ENCODE results near the gene PLEKHA1.

PLEKHA1 gene

DNA sequence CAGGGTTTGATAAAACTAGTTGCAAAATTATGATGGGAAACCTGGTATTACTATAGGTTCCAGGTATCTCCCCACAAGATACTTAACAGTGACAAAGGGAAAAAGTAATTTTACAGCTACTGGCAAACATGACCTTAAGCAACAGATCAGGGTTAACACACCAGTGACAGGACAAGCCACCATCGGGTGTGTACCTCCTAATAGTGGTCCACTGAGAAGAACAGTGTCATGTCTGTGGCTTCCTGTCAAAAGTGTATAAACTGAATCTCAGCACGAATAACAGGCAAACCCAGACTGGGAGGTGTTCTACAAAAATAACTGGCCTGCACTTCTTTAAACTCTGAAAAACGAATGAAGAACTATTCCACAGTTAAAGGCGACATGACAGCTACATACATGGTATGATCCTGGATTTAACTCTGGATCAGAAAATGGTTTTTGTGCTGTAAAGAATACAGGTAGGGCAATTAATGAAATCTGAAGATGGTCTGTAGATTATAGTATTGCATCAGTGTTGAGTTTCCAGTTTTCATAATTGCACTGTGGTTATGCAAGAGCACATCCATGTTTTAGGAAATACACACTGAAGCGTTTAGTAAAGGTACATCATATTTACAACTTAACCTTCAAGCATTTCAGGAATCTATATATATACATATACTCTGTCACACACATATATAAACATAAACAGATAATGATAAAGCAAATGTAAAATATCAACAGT, 47.9 kb downstream of the PLEKHA1 start:
- DNase-seq (ENCODE audit: low read depth in 3 of 3), result no peak

DNA sequence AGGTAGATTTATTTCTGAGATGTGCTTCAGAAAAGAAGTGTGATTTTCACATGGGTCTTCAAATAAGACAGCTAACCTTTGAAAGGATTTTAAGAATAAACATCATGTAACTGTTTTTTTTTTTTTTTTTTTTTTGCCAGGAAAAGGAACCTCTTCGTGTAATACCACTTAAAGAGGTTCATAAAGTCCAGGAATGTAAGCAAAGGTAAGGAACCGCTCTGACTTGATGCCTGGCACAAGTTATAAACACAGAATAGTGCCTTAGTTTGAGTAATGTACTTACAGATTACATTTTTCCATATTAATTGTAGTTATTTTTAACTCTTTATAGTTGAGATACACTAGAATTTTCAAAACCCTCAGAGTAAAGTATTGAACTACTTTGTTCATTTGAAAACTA, 49.6 kb downstream of the PLEKHA1 start:
- no peak for DNase-seq (ENCODE audit: low read depth in 3 of 3)

DNA sequence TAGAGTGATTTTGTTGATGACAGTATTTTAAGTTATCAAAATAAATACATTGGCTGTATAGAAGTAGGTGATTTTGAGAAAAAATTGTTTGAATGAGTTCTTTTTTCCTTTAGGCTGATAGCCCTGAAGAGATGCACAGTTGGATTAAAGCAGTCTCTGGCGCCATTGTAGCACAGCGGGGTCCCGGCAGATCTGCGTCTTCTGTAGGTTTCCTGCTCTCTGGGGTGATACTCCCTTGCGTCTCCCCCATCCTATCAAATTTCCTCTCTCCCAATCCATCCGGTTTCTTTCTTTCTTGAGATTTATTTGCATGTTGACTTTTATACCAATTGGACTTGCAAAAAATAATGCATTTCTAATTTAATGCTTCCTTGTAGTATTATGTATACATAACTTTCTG, 52.3 kb downstream of the PLEKHA1 start:
- no peak for DNase-seq (ENCODE audit: low read depth in 3 of 3)

DNA sequence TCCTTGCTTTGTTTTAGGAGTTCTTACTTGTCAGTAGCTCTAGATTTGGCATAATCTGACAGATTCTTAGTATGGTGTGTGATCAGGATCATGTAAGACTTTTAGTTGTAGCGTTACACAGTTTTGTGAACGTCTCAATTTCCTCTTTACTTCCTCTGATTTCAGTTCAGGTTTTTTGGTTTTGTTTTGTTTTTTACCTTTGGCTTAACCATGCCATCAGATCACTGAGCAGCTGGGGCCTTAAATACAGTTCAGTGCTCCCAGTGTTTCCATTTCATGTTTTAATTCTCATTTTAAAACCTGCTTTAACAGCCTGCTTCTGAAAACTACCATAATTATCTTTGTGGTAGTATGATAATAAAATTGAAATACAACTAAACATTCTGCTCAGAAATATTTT, 52.8 kb downstream of the PLEKHA1 start:
- DNase-seq (ENCODE audit: low read depth in 3 of 3), result no peak

DNA sequence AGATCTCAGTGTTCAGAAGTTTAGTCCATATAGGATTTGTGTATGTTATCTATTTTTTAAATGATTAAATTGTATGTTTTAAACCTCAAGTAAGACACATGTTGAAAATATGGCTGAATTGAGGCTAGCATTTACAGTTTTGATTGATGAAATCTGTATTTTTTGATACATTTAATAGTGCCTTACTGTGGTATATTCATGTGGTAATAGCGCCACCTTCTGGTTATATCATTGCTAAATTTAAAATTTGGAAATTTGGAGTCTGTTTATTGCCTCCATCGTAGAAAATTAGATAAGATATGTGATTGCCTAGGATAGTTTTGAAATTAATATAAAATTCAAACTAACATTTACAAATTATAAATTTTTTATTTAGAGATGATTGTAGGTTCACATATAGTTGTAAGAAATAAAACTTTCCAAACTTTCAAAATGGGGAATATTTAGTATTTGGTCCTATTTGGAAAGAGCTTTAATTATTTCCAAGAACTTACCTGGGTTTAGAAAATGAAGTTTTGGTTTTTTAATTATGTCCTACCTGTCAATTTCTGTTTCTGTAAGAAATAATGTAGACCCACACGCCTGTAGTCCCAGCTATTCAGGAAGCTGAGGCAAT, 60.8 kb downstream of the PLEKHA1 start:
- DNase-seq (ENCODE audit: low read depth in 3 of 3), result no peak

DNA sequence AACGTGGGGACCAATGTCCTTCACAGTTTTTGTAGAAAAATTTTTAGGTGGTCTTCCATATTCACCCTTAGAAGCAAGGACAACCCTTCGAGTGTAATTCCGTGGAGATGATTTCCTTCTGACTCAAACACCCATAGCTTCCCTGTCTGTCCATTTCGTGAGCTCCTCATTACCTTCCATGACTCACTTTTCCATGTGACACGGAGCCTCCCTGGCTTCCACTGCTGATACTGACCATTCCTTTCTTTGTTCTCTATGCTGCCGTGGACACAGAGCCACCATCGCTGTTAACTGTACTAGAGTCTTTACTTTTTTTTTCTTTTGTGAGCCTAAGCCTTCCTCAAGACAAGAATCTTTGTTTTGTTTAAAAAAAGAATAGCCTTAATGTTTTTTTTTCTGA, 67.5 kb downstream of the PLEKHA1 start:
- DNase-seq (ENCODE audit: low read depth in 3 of 3), result no peak

DNA sequence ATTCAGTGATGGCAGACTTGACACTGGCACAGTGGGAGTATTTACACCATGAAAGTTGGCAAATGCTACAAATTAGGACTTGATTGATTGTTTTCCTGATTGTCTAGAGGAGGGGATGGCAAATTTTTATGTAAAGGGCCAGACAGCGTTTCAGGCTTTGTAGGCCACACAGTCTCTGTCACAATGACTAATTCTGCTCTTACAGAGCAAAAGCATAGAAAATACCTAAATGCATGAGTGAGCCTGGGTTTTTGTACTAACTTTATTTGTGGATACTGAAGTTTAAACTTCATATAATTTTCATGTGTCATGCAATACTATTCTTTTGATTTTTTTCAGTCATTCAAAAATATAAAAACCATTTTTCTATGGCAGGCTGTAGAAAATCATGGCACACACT, 71.0 kb downstream of the PLEKHA1 start:
- no peak for DNase-seq (ENCODE audit: low read depth in 3 of 3)

DNA sequence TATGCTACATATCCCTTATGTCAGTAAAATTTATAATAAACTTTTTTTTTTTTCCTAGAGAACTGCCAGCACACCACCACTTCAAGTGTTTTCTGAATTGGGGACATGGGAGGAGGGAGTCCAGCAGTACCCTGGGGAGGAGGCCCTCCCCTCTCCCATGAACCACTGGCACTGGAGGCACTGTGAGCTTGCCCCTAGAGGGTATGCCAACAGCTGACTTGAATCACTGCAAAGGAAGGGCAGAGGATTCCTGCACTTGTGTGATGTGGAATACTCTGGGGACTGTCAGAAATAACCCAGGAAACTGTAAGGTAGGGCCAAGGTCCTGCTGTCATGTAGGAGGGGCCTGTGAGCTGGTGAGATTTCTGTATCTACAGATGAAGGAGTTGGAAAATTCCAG, 71.4 kb downstream of the PLEKHA1 start:
- DNase-seq (ENCODE audit: low read depth in 3 of 3), result no peak

DNA sequence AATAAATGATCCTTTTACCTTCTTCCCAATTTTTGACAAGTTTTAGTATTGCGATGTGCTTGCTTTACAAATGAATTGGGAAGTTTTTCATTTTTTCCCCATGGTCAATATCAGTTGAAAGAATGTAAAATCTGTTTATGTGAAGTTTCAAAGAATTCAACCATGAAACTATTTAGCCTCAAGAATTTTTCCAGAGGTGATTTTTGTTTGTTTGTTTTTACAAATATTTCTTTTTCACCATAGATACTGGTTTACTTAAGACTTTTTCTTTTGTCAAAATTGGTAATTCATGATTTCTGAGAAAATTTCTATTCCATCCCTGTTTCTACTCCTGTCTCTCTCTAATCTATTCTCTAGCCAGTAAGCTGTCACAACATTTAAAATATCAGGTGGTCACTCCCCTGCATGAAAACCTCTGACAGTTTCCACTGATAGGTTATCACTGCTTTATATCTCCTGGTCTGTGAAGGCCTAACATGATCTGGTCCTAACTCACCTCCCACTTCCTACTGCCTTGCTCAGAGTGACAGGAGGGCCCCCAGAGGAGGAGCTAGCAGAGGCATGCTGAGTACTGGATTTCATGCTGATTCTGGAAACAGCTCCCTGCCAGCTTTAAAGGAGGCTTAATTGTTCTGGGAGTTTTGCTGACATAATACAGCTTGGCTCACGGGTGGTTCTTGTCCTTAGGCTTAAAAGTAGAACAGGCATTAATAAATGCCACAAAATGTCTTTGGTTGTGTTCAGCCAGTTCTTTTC, 72.3 kb downstream of the PLEKHA1 start:
- DNase-seq (ENCODE audit: low read depth in 3 of 3), result no peak

DNA sequence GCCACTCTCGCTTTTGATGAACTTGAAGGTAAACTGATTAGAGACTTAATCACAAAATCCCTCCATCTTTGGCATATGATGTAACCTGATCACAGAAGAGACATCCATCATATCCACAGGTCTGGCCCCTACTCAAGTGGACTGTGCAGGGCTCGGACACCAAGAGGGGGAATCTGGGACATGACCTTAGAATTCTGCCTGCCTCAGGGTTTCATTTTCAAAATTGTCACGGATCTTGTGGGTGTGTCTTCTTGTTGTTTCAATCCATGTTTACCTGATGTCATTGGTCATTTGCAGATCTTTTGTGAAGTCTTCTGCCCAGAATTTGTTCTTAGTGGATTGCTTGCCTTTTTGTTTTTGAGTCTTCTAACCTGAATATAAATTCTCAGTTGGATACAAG, 74.1 kb downstream of the PLEKHA1 start:
- no peak for DNase-seq (ENCODE audit: low read depth in 3 of 3)

DNA sequence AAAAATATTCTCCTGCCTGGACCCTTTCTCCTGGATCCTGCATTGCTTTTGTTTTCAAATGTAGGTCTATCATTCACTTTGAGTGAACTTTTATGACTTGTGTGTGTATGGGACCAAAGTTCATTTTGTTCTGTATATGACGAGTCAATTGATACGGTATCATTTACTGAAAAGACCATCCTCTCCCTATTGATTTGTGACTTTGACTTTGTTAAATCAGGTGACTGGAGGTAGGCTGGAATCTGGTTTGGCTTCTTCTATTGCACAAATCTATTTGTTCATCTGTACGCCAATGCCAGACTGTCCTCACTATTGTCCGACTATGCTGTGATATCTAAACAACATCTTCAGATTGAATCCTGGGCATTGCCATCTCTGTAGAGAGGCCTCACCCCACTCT, 74.6 kb downstream of the PLEKHA1 start:
- DNase-seq (ENCODE audit: low read depth in 3 of 3), result no peak

DNA sequence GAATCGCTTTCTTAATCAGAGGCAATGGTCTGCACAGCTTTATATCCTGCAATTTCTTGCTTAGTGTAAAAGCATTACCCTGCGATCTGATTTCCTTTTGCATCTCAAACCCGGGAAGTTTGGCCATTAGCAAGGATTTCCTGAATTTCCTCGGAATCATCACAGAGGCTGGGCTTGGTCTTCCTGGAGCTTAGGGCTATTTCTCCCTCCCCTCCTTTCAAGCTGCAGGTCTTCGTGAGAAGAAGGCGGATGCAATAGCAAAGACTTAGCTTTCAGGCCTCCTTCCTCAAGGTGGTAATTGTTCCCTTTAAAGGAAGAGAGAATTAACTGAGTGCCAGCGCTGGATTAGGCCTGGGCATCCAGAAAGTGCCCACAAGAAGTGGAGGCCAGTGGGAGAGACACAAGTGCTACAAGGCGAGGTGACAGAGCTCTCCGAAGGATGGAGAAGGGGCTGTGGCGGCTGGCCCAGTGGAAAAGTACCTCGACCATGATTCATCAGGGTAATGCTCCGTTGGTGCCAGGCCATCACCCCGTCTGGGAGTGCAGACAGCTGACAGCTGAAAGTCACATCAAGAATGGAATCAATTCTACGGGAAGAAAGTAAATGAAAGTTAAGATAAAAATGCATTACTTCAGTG, 76.0 kb downstream of the PLEKHA1 start:
- DNase-seq (ENCODE audit: low read depth in 3 of 3), result no peak

DNA sequence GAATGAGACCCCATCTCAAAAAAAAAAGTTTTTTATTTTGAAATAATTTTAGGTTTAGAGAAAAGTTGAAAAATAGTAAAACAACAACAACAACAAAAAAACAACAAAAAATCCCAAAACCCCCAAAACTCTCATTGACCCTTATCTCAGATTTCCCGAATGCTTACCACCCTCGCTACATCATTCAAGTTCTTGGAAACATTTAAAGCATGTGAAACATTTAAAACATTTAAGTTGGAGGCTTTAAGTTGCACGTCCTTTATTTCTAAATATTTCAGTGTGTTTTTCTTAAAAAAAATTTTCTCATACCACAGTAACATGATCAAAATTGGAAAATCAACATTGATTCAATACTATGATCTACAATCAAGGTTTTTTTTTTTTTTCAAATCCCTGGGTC, 79.6 kb downstream of the PLEKHA1 start:
- DNase-seq (ENCODE audit: low read depth in 3 of 3), result no peak

DNA sequence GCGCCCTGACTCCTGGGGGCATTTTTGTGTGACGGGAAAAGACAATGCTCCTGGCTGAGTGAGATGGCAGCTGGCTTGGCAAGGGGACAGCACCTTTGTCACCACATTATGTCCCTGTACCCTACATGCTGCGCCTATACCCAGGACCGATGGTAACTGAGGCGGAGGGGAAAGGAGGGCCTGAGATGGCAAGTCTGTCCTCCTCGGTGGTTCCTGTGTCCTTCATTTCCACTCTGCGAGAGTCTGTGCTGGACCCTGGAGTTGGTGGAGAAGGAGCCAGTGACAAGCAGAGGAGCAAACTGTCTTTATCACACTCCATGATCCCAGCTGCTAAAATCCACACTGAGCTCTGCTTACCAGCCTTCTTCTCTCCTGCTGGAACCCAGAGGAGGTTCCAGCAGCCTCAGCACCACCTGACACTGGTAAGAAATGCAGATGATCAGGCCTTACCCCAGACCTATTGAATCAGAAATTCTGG, 80.1 kb downstream of the PLEKHA1 start, which contains the start of gene ARMS2:
TSS of gene ARMS2 (plus strand) at position 51 of the 478 bp plus-strand sequence. CDS start at position 126, 75 bp downstream.
- DNase-seq (ENCODE audit: low read depth in 3 of 3), result no peak

DNA sequence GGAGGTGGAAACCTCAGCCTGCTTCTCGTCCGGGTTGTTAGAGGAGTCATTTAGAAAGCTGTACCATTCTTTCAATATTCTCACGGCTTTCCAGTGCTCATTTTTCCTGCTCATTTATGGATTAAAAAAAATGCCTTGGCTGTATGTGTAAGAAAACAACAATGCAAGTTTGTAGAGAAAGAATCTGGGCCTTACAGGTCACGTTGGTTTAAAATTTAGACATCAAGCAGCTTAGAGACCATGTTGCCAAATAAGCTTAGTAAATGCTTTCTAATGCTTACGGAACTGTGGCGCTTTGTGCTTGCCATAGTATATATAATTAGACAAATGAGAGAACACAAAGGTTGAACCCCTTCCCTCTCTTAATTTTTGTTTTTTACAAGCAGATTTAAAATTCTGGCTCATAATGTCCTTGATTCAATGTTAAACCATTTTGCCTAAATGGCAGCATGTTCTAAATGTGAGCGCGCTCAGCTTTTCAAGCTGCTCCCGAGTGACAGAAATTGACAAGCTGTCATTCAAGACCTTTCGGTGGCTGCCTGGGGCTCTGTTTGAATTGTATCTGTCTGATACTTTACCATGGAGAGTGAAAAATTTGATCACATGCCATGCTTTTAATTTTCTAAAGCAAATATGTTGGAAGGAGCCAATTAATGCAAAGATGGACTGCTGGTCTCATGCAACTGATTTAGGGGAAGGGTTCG, 81.0 kb downstream of the PLEKHA1 start:
- no peak for DNase-seq (ENCODE audit: low read depth in 3 of 3)

DNA sequence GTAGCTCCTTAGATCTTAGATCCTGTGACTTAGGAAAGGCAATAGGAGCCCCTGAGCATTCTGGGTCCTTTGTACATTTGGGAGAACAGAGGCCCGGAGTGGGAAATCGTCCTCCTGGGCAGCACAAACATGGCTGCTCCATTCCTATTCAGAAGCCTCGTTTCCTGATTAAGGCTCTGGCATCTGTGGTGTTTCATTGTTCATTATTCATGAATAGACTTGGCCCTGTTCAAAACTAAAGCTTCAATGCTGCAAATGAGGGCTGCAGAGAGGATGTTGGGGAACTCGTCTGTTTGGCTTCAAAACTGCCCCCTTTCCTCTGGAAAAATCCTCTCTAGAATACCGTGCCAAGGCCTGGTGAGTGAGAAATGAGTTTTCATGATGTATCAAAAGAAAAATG, 83.4 kb downstream of the PLEKHA1 start:
- DNase-seq (ENCODE audit: low read depth in 3 of 3), result no peak

DNA sequence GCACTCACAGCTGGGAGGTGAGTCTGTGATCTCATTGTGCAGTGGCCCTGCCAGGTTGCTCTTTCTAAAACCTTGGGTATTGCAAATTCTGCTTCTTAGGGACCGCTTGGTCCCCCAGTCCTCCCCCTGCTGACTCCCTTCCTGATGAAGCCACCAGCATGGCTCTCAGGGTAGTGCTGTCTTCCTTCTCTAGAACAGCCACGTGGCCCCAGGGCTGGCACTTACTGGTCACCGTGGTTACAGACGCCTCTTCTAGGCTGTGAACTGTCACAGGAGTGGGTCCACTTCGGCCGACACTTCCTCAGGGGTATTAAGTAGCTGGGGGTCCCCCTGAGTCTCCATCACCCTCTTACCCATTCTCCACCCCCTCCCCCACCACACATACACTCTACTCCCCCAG, 84.2 kb downstream of the PLEKHA1 start:
- DNase-seq (ENCODE audit: low read depth in 3 of 3), result no peak

DNA sequence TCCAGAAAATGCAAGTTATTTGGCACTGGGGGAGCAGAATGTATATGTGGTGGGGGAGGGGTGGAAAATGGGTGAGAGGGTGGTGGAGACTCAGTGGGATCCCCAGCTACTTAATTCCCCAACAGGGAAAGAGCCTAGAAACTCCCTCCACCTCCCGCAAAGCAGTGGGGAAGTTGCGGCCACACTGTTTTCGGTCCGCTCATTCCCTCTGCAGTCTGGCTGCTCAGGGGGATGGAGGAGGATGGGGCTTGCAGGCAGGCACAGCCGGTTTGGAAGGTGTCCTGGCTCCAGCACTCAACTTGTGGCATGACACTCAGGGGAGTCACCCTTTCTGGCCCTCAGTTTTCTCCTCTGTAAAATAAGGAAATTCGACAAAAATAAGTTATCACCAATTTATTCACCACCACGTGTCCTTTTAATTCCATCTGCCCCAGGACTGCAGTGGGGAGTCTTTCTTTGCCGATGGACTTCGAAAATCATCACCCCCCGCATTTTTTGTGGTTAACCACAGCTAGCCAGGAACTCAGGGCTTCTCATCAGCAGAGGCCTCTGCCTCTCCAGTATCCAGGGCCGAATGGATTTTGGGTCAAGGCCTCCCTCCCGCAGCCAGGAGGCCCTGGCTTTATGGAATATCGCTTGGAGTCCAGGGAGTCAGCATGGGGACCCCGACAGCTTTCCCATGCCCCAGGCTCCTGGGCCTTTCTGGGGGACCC, 85.2 kb downstream of the PLEKHA1 start:
- no peak for DNase-seq (ENCODE audit: low read depth in 3 of 3)

DNA sequence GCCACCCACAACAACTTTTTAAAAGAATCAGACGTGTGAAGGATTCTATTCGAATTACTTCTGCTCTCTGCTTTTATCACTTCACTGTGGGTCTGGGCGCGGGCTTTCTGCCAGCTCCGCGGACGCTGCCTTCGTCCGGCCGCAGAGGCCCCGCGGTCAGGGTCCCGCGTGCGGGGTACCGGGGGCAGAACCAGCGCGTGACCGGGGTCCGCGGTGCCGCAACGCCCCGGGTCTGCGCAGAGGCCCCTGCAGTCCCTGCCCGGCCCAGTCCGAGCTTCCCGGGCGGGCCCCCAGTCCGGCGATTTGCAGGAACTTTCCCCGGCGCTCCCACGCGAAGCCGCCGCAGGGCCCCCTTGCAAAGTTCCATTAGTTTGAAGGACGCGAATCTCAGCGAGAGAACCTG, 86.4 kb downstream of the PLEKHA1 start:
- DNase-seq (ENCODE audit: low read depth in 3 of 3), result no peak

DNA sequence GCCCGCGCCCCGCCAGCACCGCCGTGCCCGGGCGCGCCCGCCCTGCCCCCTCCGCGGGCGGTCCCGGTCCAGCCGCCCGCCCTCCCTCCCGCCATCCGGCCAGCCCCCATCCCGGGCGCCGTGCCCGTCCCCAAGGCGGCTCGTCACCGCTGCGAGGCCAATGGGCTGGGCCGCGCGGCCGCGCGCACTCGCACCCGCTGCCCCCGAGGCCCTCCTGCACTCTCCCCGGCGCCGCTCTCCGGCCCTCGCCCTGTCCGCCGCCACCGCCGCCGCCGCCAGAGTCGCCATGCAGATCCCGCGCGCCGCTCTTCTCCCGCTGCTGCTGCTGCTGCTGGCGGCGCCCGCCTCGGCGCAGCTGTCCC, 86.8 kb downstream of the PLEKHA1 start, which contains the start of gene HTRA1:
TSS of gene HTRA1 (plus strand) at position 187 of the 362 bp plus-strand sequence. CDS start at position 287, 100 bp downstream.
- DNase-seq (ENCODE audit: low read depth in 3 of 3), result no peak
